NCI-H2196 (cell line): ENCODE measurements around the gene ABCG1.

Source experiments
- DNase-seq: peaks from one replicate; lab custom pipeline; 2025; ENCODE audit not compliant: unreplicated experiment; lab: John Stamatoyannopoulos, UW

Gene ABCG1

DNA sequence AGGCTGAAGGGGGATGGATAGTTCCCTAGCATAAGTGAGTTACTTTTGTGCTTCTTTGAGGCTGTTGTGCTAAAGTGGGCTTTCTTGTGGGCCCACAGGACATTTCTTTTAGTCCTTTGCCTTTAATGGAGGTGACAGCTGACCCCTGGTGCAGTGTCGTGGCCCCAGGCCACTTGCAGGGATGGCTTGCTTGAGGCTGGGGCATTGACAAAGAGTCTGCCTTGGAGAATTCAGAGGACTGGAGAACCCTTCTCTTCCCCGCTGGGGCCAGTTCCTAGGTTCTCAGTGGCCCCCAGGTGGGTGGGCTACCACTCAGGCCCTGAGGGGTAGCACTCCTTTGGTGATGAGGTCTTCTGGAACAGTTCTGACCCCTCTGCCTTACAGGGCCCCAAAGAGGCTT is 12.8 kb downstream of the ABCG1 start:
- DNase-seq = no peak

DNA sequence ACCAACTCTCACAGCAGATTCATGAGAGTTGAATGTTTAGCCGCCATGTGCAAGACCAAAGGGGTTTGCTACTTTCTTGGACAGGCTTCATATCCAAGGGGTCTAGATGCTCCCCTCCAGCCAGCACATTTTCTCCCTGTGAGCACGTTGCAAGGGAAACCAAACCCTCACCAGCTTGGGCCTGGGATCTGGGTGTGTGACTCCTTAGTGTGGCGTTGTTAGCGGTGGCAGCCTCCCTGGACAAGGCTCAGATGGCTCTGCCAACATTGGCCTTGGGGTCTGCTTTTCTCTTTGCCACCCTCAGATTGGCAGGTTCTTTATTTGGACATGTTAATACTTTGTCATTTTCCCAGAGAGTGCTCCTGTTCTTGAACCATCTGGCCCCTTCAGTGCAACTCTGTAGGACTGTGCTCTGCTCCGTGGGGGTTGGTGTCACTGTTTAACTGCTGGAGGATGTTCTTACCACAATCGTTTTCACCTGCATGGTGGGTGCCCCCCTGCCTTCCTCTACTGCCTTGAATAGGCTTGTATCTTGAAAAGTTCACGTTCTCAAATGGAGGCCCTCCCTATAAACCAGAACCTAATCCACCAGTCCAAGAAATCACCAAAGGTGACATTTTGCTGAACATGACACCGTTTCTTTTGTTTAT is 13.4 kb downstream of the ABCG1 start:
- no peak for DNase-seq

DNA sequence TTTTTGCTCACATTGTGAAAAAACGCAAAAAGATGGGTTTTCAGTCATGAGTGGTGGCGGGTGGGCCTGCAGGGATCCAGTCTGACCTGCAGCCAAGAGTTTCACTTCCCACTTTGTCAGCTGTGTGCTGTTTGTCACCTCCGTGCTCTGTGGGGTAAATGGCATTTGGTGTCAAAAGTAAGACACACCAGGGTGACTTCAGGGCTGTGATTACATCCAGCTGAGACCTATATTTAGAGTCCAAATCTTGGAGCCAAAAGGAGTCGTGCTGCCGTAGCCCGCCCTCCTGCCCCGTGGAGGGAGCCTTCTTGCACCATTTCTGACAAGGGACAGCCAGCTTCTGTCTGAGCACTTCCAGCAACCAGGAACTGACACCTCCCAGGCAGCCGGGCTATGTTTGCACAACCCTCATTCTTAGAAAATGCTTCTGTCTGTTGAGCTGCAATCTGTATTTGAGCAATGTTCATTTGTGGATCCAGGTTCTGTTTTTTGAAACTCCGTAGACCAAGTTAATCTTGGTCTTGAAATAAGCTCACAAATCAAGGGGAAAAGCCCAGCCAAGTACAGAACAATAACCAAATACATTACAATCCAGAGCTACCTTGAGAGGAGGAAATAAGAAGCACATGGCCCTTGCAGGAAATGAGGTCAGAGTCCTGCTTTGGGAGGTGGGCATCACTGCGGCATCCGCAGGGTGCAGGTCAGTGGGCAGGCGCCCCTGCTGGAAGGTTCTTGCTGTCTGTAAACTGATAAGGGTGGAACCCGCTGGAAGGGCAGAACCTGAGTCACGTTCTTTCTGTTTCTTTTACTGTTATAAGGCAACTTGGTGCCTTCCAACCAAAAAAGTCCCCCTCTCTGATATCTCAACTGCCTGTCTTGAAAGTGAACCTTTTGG is 14.4 kb downstream of the ABCG1 start:
- DNase-seq = peak; percentile 59

DNA sequence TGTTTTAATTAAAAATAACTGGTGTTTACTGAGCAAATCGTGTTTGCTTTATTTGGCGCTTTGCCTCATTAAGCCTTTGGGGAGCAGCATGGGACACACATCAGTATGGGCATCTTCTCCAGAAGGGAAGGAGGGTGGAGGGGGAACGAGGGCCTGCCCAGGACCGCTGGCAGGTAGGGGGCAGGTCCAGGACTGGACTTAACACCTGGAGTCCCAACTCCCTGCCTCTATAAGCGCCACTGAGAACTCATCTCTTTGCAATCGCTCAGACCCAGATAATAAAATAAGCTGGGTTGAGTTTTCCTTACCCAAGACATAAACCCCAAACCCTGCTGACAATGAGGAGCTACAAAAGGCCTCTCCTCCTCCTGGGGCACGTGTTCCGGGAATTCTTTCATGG is 15.1 kb downstream of the ABCG1 start:
- DNase-seq = no peak

DNA sequence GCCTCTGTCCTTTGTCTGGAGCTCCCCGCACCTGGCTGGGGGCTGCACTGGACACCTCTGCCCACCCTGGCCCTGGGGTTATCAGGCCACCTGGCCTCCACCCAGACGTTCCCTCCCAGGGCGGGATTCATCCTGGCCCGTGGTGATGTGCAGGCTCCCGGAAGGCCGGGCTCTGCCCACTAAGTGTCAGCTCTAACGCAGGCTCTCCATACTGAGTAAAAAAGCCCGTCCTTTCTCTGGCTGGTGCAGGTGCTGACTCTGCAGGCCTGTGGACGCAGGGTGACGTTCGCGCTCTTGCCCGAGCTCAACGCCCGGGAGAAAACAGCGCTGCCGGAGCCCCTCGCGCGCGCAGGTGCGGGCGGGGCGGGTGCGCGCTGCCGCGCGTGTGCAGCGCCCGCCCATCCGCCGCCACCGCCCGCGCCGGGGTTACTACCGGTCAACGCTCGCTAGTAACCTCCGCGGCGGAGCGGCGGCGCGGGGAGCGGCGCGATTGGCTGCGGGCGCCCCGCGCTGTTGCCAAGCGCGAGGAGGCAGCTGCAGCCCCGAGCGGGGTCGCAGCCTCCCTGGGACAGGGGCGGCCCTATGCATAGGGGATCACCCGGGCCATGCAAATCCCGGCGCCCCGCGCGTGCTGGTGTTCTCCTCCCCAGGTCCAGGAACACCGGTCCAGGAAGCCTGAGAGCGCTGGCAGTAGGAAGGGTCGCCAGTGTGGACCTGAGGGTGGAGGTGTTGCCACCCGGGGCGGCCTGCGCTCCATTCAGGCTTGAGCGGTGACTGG is 15.7 kb downstream of the ABCG1 start:
- peak; percentile 90 for DNase-seq

DNA sequence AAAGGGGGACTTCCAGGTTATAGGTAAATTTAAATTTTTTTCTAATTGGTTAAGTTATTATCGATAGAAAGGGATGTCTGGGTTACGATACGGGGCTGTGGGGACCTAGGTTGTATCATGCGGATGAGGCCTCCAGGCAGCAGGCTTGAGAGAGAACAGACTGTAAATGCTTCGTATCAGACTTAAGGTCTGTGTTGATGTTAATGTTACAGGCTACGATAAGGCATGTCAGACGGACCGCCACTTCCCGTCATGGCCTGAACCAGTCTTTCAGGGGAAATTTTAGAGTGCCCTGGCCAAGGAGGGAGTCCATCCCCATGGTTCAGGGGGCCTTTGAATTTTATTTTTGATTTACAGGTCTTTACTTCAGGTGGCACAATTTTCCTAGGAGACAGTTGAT is 16.7 kb downstream of the ABCG1 start:
- no peak for DNase-seq

DNA sequence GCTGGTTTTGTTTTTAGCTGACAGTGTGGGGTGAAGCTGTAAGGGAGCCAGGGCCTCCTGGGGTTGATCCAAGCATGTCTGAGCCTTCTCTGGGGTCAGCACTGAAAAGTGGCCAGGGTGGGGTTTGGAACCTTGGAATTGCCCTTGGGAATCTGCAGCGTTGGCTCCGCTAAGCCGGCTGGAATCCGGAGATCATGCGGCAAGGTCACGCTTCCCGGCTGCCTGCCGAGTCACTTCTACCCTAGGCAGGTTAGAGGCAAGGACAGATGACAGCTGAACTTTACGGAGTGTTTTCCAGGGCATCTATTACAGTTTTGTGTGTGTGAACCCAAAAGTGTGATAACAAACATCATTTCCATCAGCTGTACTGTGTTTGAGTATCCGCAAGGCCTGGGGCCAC is 17.1 kb downstream of the ABCG1 start:
- DNase-seq = no peak

DNA sequence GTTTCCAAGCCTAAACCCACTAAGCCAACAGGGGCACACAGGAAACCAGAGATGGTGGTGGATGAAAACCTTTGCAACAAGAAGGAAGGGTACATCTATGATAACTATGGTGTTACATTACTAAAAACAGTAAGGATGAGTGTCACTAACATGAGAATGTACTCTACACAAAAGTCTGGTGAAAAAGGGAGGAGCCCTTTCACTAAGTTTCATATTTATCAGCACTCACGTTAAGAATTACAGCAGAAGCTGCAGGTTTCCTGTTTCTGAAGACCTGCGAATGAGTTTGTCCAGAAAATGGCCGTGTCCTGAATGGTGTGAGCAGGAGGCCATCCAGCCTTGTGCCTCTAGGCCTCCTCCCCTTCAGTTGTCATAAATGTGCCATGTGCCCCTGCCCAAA is 17.8 kb downstream of the ABCG1 start:
- no peak for DNase-seq

DNA sequence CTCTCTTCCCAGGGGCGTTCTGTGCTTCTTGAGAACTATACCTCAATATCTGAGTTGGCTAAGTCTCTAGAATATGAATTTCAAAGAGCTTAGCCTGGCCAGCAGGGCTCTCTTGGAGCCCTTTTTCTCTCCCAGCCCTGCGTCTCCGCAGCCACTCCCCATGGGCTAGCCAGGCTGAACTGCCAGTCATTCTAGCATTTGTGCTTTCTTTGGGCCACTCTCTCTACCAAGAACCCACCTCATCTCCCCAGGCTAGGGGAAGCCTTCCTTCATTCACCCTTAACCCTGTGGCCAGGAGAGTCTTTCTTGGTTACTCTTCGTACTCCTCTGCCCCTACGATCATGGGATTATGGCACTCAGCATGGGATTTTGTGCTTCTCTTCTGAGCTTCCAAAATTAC is 18.2 kb downstream of the ABCG1 start:
- no peak for DNase-seq

DNA sequence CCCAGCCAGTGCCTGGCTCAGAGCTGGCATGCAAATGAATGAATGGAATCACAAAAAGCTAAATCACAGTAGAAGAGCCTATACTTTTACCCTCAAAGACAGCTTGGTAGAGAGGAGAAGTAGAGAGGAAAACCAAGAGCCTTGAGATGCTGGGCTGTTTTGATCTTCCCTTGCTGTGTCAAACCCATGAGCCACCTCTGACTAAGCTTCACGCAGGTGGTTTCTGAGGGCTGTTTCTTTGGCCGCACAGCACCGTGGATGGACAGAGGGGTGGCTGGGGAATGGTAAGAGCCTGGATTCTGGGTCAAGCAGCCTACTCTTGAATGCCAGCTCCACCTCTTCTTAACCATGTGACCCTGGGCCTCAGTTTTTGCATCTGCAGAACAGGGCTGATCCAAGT is 18.6 kb downstream of the ABCG1 start:
- no peak for DNase-seq

DNA sequence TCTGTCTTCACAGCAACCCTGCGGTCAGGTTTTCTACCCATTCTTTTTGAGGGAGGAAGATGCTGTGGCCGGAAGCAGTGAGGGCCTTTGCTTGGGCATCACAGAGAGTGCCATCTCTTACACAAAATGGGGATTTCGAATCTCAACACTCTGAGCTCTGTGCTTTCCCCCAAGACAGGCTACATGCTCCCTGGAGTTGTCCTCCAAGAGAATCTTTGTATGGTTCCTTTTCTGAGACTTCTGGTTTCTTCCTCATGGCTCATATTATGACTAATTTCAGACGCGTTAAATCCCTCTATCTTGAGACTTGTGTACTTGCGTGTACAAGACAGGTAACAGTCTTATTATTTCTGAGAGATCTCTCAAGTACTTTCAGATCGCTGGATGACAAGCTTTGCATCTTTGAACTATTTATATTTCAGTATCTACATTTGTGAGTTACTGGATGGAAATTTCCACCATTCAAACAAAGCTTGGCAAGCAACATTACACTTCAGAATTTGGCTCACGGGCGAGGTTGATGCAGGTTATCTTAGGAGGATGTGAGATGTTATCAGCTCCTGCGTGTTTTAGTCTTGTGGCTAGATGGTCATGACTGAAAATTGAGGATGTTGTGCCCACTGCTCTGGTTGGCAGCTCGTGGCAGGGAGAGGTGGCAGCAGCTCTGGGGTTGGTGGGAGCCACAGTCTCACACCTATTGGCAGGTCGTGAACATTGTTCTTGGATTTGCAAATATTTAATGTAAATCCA is 19.4 kb downstream of the ABCG1 start:
- peak; percentile 24 for DNase-seq

DNA sequence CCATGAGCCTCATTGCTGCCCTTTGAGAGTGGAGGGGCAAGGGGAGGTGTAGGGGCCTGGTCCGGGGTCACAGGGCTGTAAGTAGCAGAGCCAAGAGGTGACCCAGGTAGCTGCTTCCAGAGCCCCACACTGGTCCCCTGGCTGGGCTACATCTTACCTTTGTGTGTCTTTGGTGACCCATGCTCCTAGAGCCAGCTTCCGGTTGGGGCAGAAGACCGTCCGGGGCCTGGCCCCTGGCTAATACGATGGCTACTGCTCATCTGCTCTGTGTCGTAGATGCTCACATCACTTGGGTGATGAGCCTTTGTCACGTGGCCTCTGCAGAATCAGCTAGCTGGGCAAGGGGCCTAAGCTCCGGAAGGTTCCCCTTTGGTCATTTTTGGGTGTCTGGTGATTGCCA is 20.6 kb downstream of the ABCG1 start:
- DNase-seq = no peak

DNA sequence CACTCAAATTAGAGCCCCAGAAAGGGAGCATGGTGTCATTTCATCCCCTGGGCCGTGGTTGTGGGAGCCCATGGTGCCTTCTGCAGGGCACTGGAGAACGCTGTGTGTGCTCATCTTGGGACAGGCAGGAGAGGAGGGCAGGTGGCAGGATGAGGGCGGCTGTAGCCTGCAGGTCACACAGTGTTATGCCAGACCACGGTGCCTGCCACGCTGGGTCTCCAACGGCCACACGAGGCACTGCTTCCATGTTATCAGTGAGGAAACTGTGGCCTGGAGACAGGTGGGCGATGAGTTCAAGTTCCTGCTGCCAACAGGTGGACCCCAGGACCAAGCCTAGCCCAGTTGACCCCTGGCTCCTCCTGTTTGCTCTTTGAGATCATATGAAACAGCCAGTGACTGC is 21.0 kb downstream of the ABCG1 start:
- DNase-seq = no peak

DNA sequence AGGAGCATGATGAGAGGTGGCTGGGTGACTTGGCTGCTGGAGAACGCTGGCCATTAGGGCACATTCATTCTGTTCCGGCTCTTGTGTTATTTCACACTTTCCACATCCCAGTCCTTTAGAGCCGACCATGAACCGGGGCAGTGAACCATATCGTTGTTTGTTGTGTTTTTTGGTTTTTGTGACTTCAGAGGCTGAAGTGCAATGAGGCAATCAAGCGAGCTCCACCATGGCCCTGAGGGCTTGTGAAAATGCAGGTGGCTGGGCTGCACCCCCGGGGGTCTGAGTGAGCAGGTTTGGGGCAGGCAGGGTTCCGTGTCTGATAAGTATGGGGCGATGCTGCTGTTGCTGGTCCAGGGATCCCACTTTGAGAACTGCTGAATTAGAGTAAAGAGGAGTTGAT is 23.7 kb downstream of the ABCG1 start:
- DNase-seq = no peak

DNA sequence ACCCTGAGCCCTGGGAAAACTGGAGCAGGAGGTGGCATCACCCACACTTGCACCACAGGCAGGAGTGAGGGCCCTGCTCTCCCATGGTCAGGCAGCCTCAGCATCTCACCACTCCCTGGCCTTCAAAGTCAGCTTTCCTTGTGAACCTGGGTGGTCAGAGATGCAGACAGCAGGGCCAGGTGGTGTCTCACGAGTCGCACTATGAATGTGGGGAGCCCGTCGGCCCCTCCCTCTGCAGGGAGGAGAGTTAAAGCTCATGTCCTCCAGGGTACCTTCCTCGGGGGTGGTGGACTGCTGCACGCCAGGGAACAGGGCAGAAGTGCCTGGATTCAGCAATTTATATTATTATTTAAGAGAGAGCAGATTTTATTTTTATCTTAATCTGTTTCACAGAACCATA is 24.1 kb downstream of the ABCG1 start:
- DNase-seq = no peak

DNA sequence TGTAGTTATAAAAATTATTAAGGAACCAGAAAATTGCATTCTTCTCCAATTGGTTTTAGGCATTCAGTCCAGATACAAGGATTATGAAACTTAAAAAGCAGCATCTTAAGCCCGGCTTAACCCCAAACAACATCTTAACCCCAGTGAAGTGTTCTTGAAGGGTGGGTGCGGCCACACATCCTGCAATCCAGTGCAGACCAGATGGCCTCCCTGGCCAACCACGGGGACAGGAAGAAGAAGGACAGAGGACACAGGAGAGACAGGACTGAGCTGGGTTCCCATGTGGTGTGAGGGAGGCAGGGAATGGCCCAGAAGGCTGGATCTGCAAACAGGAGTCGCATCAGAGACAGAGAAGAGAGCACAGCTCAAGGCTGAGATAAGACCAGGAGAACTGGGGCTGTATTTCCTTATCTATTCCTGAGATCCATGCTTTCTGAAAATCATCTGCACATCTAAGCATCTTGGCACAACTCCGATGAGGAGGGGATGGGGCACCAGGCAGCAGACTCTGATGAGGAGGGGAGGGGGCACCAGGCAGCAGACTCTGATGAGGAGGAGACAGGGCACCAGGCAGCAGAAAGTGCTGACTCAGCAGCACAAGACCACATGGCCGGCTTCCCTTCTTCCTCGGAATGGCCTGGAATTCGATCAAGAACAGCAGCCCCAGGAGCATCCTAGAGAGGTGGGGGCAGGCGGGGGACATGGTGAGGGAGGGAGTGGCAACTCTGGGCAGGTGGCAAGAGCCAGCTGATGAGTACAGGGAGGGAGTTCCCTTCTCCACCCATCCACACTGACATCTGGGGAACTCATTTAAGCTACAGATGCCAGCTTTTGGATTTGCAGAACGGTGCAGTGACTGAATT is 26.6 kb downstream of the ABCG1 start:
- DNase-seq = no peak

DNA sequence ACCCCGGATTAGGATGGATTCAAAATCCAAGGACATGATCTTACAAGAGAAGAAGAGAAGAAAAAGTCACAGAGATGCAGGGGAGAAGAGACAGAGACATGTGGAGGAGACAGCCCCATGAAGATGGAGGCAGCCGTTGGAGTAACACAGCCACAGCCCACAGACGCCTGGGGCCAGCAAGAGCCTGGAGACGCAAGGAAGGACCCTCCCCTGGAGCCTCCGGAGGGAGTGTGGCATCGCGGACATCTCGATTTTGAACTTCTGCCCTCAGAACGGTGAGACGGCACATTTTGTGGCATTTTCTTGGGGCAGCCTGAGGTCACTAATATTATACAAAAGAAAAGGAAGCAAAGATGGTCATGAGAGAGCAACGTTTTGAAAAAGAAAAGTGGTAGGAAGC is 28.8 kb downstream of the ABCG1 start:
- no peak for DNase-seq

DNA sequence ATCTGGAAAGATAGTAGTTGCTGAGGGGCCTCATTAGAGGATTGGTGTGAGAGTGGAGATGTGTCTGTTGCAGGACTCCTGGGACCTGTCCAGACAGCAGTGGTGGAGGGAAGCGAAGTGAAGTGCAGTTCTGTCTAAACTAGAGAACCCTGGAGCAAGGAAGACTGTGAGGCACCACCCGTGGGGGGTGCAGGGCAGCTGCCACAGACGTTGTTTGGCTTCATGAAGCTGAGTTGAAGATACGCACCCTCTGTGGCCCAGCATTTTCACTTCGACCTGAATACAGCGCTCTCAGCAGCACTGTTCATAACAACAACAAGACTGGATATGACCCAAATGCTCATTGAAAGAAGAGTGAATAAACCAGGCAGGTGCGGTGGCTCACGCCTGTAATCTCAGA is 29.3 kb downstream of the ABCG1 start:
- no peak for DNase-seq

DNA sequence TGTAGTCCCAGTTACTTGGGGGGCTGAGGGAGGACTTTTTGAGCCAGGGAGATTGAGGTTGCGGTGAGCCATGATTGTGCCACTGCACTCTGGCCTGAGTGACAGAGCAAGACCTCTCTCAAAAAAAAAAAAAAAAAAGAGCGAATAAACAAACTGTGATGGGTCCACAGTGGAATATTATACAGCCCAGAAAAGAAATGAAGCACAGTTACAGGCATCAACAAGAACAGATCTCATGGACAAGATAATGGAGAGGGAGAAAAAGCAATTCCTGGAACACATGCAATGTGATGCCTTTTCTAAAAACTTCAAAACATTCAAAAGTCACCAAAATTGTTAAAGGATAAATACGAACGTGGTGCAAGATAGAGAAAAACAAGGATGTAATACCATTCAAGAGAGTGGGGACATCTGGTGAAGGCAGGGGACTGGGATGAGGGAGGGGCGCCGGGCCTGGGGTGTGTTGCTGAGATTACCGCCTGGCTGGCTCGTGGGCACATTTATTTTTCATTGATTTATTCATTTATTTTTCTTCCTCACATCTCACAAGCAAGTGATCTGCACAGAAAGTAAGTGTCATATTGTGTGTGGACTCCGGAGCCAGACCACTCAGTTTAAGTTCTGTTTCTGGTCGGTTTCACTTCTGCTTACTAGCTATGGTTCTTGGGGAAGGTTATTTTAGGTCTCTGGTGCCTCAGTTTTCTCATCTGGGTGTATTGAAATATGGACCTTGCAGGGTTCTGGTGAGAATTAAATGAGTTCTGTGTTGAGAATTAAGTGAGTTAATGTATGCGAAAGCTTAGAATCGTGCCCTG is 30.1 kb downstream of the ABCG1 start:
- DNase-seq = no peak
